Gastroesophageal sphincter (tissue), 3 donors: ENCODE results near the gene MTG1.

Experiments used
- CTCF ChIP-seq, 4 experiments: fragments of 200-600 bp in 2 of 4; fragments of 450-650 bp in 2 of 4; sonication (generic) in 1 of 4; IDR thresholded peaks; one replicate each; pipeline ENCODE4 v1.5.1; 2017 to 2019; ENCODE audit warnings: antibody characterized with exemption in 4 of 4, mild to moderate bottlenecking in 2 of 4, moderate library complexity in 2 of 4
- EP300 ChIP-seq: sonication (generic); formaldehyde crosslinking; IDR thresholded peaks from one replicate; pipeline ENCODE4 v1.6.1; 2017; ENCODE audit warnings: antibody characterized with exemption, mild to moderate bottlenecking

- TF ChIP-seq CTCF (IDR thresholded peaks at IDR 0.05) (no peak), EP300 (no peak)
Observed at GRCh38 chr10:133467286-133467911, 73.4 kb downstream of the MTG1 start.
